ENCODE data around the gene ARHGAP18. TPM values are rescaled to one million over a fixed set of nuclear protein-coding genes. Genes with fewer than 3 reads are reported as not detected.

Gene ARHGAP18
- total and polyA plus RNA-seq, 2 of the 13 experiments (the other 11 are each of a cell fraction or from before 2014, with no cell fraction given): 58.2 to 115 TPM

DNA sequence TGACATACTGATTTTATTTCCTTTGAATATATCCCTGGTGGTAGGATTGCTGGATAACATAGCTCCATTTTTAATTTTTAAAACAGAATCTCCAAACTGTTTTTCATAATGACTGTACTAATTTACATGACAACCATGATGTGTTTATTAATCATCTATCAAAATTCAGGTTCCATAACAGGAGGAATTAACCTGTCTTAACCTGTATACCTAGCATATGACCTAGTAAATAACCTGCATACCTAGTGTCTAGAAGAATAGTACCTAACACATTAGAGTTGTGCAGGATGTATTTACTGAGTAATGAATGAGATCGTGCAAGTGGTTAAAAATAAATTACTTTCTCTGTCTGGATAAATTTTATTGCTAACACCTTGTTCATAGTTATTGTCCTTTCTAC is 45.8 kb upstream of the ARHGAP18 start:
- no peak for ATAC-seq
- POLR2A ChIA-PET: no interaction called here
- no TSS peak for BruUV-seq (replicated peaks)

More for the DNA sequence above, 45.8 kb upstream of the ARHGAP18 start:
- H3K27ac ChIP-seq (ENCODE audit: extremely low read length, insufficient read depth, low read length): no peak overlapping the region
- no peak overlapping the region for H3K4me3 ChIP-seq (replicated peaks in 1 of 3; ENCODE audit: insufficient read depth in 1 of 3, low read depth in 2 of 3, low read length in 3 of 3)
- H4K20me1 ChIP-seq (ENCODE audit: insufficient read depth, low read length): no peaks in the 10 kb centered on the region
- no peak for FAIRE-seq
- CTCF ChIA-PET (ENCODE audit: low intra/inter-chr PET ratio, low total read pairs): no interaction called here
- H3K4me2 ChIP-seq (ENCODE audit: low read depth, low read length): no peak overlapping the region
- WGBS (ENCODE audit: low lambda C conversion rate): 19% methylated on average over 1 of the region's 1 CpG
- H3K36me3 ChIP-seq (replicated peaks in 1 of 2; ENCODE audit: control insufficient read depth in 1 of 2, insufficient read depth in 2 of 2, low read length in 2 of 2): no peaks in the 10 kb centered on the region
- H3K27me3 ChIP-seq (ENCODE audit: control insufficient read depth in 1 of 2, insufficient read depth in 2 of 2, low read length in 2 of 2): peaks cover 0 to 2% of the 10 kb centered on the region in 2 experiments; a peak in 2 of 5 replicates
- H2AFZ ChIP-seq (ENCODE audit: low read length): no peak overlapping the region
- peaks cover 8% of the 10 kb centered on the region; the same call in 1 of the 2 replicates for H3K4me1 ChIP-seq (ENCODE audit: insufficient read depth, low read length)
- intact Hi-C loops (cut with micrococcal nuclease; ENCODE audit: unreplicated experiment): no loop called here
- DNase-seq (ENCODE audit: low spot score): no peak
- H3K9me3 ChIP-seq (ENCODE audit: low read length): no peaks in the 10 kb centered on the region
- no peak overlapping the region for H3K9ac ChIP-seq (ENCODE audit: insufficient read depth, low read depth, low read length)
- in situ Hi-C loops (cut with HindIII; ENCODE audit: extremely low pct_ligation_motif_present, low pct_unique_long_range_greater_than_20kb): no loop called here
- TF ChIP-seq, protein P1, sequence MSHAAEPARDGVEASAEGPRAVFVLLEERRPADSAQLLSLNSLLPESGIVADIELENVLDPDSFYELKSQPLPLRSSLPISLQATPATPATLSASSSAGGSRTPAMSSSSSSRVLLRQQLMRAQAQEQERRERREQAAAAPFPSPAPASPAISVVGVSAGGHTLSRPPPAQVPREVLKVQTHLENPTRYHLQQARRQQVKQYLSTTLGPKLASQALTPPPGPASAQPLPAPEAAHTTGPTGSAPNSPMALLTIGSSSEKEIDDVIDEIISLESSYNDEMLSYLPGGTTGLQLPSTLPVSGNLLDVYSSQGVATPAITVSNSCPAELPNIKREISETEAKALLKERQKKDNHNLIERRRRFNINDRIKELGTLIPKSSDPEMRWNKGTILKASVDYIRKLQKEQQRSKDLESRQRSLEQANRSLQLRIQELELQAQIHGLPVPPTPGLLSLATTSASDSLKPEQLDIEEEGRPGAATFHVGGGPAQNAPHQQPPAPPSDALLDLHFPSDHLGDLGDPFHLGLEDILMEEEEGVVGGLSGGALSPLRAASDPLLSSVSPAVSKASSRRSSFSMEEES (CRISPR knock-in tag; IDR thresholded peaks at IDR 0.05): no peak
- TF ChIP-seq, protein P2, sequence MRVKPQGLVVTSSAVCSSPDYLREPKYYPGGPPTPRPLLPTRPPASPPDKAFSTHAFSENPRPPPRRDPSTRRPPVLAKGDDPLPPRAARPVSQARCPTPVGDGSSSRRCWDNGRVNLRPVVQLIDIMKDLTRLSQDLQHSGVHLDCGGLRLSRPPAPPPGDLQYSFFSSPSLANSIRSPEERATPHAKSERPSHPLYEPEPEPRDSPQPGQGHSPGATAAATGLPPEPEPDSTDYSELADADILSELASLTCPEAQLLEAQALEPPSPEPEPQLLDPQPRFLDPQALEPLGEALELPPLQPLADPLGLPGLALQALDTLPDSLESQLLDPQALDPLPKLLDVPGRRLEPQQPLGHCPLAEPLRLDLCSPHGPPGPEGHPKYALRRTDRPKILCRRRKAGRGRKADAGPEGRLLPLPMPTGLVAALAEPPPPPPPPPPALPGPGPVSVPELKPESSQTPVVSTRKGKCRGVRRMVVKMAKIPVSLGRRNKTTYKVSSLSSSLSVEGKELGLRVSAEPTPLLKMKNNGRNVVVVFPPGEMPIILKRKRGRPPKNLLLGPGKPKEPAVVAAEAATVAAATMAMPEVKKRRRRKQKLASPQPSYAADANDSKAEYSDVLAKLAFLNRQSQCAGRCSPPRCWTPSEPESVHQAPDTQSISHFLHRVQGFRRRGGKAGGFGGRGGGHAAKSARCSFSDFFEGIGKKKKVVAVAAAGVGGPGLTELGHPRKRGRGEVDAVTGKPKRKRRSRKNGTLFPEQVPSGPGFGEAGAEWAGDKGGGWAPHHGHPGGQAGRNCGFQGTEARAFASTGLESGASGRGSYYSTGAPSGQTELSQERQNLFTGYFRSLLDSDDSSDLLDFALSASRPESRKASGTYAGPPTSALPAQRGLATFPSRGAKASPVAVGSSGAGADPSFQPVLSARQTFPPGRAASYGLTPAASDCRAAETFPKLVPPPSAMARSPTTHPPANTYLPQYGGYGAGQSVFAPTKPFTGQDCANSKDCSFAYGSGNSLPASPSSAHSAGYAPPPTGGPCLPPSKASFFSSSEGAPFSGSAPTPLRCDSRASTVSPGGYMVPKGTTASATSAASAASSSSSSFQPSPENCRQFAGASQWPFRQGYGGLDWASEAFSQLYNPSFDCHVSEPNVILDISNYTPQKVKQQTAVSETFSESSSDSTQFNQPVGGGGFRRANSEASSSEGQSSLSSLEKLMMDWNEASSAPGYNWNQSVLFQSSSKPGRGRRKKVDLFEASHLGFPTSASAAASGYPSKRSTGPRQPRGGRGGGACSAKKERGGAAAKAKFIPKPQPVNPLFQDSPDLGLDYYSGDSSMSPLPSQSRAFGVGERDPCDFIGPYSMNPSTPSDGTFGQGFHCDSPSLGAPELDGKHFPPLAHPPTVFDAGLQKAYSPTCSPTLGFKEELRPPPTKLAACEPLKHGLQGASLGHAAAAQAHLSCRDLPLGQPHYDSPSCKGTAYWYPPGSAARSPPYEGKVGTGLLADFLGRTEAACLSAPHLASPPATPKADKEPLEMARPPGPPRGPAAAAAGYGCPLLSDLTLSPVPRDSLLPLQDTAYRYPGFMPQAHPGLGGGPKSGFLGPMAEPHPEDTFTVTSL (CRISPR knock-in tag; IDR thresholded peaks at IDR 0.05; ENCODE audit: borderline replicate concordance): no peak
- no peak for TF ChIP-seq KDM6A (CRISPR knock-in tag; IDR thresholded peaks at IDR 0.05; ENCODE audit: low read depth)
- no peak for TF ChIP-seq ZNF136 (CRISPR knock-in tag; IDR thresholded peaks at IDR 0.05; ENCODE audit: low read depth)
- TF ChIP-seq ZNF451 (CRISPR knock-in tag; IDR thresholded peaks at IDR 0.05): no peak
- no peak for TF ChIP-seq SRSF9 (IDR thresholded peaks at IDR 0.05; ENCODE audit: borderline replicate concordance, insufficient read depth, low read depth, low read length, poor library complexity, severe bottlenecking)
- TF ChIP-seq WIZ (CRISPR knock-in tag; IDR thresholded peaks at IDR 0.05): no peak
- H3K79me2 ChIP-seq (ENCODE audit: insufficient read depth, low read length): no peaks in the 10 kb centered on the region
